ENCODE results near the gene BAK1.

Gene BAK1

DNA sequence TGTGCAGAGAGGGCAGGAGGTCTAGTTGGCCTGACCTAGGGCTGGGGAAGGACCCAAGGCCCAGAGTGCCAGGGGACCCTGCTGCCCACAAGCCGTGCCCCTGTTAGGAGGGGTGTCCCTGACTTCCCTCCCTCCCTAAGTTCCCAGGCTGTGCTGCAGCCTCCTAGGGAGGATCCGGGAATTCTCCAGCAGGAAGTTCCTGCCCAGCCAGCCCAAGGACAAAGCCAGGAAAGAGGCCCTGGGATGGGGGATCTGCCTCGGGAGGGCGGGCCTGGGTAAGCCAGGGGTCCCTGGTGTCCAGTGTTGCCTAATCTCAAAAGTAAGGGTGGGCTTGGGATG is 9.3 kb upstream of the BAK1 start:
- Histone ChIP-seq H2AK5ac (ENCODE audit: low read depth, low read length) (peak overlapping the region; percentile 64), H4K91ac (ENCODE audit: low read depth, low read length, poor library complexity) (no peak overlapping the region), H4K8ac (ENCODE audit: low read depth, low read length) (no peak overlapping the region), H3K27me3 (ENCODE audit: control insufficient read depth in 3 of 3, insufficient read depth in 3 of 3, low read depth in 1 of 3, low read length in 3 of 3) (peaks cover 2 to 11% (median 7%) of the 10 kb centered on the region in 3 experiments), H3K9ac (ENCODE audit: low read depth, low read length, poor library complexity) (no peak overlapping the region), H3K79me1 (ENCODE audit: low read depth, low read length) (no peaks in the 10 kb centered on the region), H3K4ac (ENCODE audit: low read length) (no peak overlapping the region), H2AFZ (ENCODE audit: low read length) (peak overlapping the region; percentile 72), H3K4me3 (ENCODE audit: low read length in 2 of 2) (no peak overlapping the region), H3K9me3 (replicated peaks in 1 of 2; ENCODE audit: control insufficient read depth in 2 of 2, insufficient read depth in 1 of 2, low read depth in 1 of 2, low read length in 2 of 2) (no peaks in the 10 kb centered on the region), H2BK15ac (ENCODE audit: low read length) (peak overlapping the region; percentile 84), H3K23ac (ENCODE audit: low read depth, low read length, poor library complexity) (no peak overlapping the region), H2BK120ac (ENCODE audit: low read depth, low read length) (no peak overlapping the region), H3K4me1 (ENCODE audit: control insufficient read depth in 2 of 2, insufficient read depth in 1 of 2, low read depth in 1 of 2, low read length in 2 of 2) (peaks cover 4 to 13% of the 10 kb centered on the region in 2 donors), H3K36me3 (replicated peaks in 1 of 2; ENCODE audit: control insufficient read depth in 2 of 2, insufficient read depth in 2 of 2, low read length in 2 of 2) (no peaks in the 10 kb centered on the region), H3K27ac (replicated peaks; ENCODE audit: low read length) (no peak overlapping the region), H2BK12ac (ENCODE audit: low read length) (no peak overlapping the region), H3K18ac (ENCODE audit: low read length) (no peak overlapping the region), H2BK5ac (ENCODE audit: low read length) (no peak overlapping the region), H3K14ac (ENCODE audit: low read length) (no peak overlapping the region), H3K4me2 (ENCODE audit: insufficient read depth, low read length, poor library complexity, severe bottlenecking) (no peak overlapping the region)
- no CpG with 5 or more reads among the region's 4 CpGs for WGBS, 2 donors (ENCODE audit: extremely low coverage in 2 of 2, insufficient read length in 2 of 2, insufficient replicate concordance in 1 of 2)
- DNase-seq (ENCODE audit: low spot score), result no peak

DNA sequence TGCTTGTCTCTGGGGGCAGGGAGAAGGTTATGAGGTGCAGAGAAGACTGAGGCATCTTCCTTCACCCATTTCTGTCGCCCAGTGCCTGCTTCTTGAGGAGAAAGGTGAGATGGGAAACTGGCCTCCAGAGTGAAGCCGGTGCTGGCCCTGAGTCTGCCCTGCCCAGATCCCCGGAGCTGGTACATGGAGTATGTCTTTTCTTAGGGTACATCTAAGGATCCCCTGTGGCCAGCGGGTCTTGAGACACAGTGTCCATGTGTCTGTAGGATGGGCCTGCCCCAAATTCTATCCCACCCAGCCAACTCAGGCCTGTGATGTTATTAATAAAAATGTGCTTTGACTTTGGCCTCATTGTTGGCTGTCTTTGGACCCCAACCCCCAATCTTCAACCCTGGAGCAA is 8.8 kb upstream of the BAK1 start:
- H3K4me3 ChIP-seq (ENCODE audit: low read length in 2 of 2), result no peak overlapping the region
- peaks cover 4 to 13% of the 10 kb centered on the region in 2 donors for H3K4me1 ChIP-seq (ENCODE audit: control insufficient read depth in 2 of 2, insufficient read depth in 1 of 2, low read depth in 1 of 2, low read length in 2 of 2)
- peaks cover 2 to 12% (median 7%) of the 10 kb centered on the region in 3 experiments for H3K27me3 ChIP-seq (ENCODE audit: control insufficient read depth in 3 of 3, insufficient read depth in 3 of 3, low read depth in 1 of 3, low read length in 3 of 3)
- H2AK5ac ChIP-seq (ENCODE audit: low read depth, low read length), result peak overlapping the region; percentile 64
- H3K36me3 ChIP-seq (replicated peaks in 1 of 2; ENCODE audit: control insufficient read depth in 2 of 2, insufficient read depth in 2 of 2, low read length in 2 of 2), result no peaks in the 10 kb centered on the region
- H4K91ac ChIP-seq (ENCODE audit: low read depth, low read length, poor library complexity), result no peak overlapping the region
- no peak overlapping the region for H3K14ac ChIP-seq (ENCODE audit: low read length)
- no peak overlapping the region for H3K27ac ChIP-seq (replicated peaks; ENCODE audit: low read length)
- WGBS, 2 donors (ENCODE audit: extremely low coverage in 2 of 2, insufficient read length in 2 of 2, insufficient replicate concordance in 1 of 2), result no CpG with 5 or more reads among the region's 4 CpGs
- no peak overlapping the region for H3K9ac ChIP-seq (ENCODE audit: low read depth, low read length, poor library complexity)
- DNase-seq (ENCODE audit: low spot score), result no peak
- H2BK5ac ChIP-seq (ENCODE audit: low read length), result no peak overlapping the region
- H2AFZ ChIP-seq (ENCODE audit: low read length), result no peak overlapping the region
- H3K4ac ChIP-seq (ENCODE audit: low read length), result no peak overlapping the region
- no peak overlapping the region for H3K4me2 ChIP-seq (ENCODE audit: insufficient read depth, low read length, poor library complexity, severe bottlenecking)
- no peak overlapping the region for H4K8ac ChIP-seq (ENCODE audit: low read depth, low read length)
- H2BK12ac ChIP-seq (ENCODE audit: low read length), result no peak overlapping the region
- H3K79me1 ChIP-seq (ENCODE audit: low read depth, low read length), result no peaks in the 10 kb centered on the region
- H2BK15ac ChIP-seq (ENCODE audit: low read length), result no peak overlapping the region
- no peaks in the 10 kb centered on the region for H3K9me3 ChIP-seq (replicated peaks in 1 of 2; ENCODE audit: control insufficient read depth in 2 of 2, insufficient read depth in 1 of 2, low read depth in 1 of 2, low read length in 2 of 2)
- H2BK120ac ChIP-seq (ENCODE audit: low read depth, low read length), result no peak overlapping the region
- H3K23ac ChIP-seq (ENCODE audit: low read depth, low read length, poor library complexity), result no peak overlapping the region
- H3K18ac ChIP-seq (ENCODE audit: low read length), result no peak overlapping the region

DNA sequence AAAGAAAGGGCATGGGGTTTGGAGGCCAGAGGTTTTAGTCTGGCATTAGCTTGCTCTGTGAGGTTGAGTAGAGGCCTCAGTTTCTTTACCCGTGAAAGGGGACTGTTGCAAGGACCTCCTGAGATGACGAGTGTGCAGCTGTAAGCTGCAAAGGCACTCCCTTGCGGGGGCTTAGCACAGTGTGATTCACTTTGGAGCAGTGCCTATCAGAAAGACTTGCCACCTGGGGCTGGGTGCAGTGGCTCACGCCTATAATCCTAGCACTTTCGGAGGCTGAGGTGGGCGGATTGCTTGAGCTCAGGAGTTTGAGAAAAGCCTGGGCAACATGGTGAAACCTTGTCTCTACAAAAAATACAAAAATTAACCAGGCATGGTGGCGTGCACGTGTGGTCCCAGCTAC is 7.5 kb upstream of the BAK1 start:
- Histone ChIP-seq H3K23ac (ENCODE audit: low read depth, low read length, poor library complexity) (no peak overlapping the region), H2BK12ac (ENCODE audit: low read length) (no peak overlapping the region), H3K27me3 (ENCODE audit: control insufficient read depth in 3 of 3, insufficient read depth in 3 of 3, low read depth in 1 of 3, low read length in 3 of 3) (peaks cover 1 to 12% (median 2%) of the 10 kb centered on the region in 3 experiments), H3K9ac (ENCODE audit: low read depth, low read length, poor library complexity) (no peak overlapping the region), H4K91ac (ENCODE audit: low read depth, low read length, poor library complexity) (no peak overlapping the region), H3K79me1 (ENCODE audit: low read depth, low read length) (no peaks in the 10 kb centered on the region), H3K4me2 (ENCODE audit: insufficient read depth, low read length, poor library complexity, severe bottlenecking) (no peak overlapping the region), H2BK15ac (ENCODE audit: low read length) (no peak overlapping the region), H2BK5ac (ENCODE audit: low read length) (no peak overlapping the region), H3K18ac (ENCODE audit: low read length) (no peak overlapping the region), H3K36me3 (replicated peaks in 1 of 2; ENCODE audit: control insufficient read depth in 2 of 2, insufficient read depth in 2 of 2, low read length in 2 of 2) (no peaks in the 10 kb centered on the region), H4K8ac (ENCODE audit: low read depth, low read length) (no peak overlapping the region), H3K4ac (ENCODE audit: low read length) (no peak overlapping the region), H2AFZ (ENCODE audit: low read length) (no peak overlapping the region), H3K4me3 (ENCODE audit: low read length in 2 of 2) (no peak overlapping the region), H2BK120ac (ENCODE audit: low read depth, low read length) (no peak overlapping the region), H3K27ac (replicated peaks; ENCODE audit: low read length) (no peak overlapping the region), H3K9me3 (replicated peaks in 1 of 2; ENCODE audit: control insufficient read depth in 2 of 2, insufficient read depth in 1 of 2, low read depth in 1 of 2, low read length in 2 of 2) (no peaks in the 10 kb centered on the region), H3K4me1 (ENCODE audit: control insufficient read depth in 2 of 2, insufficient read depth in 1 of 2, low read depth in 1 of 2, low read length in 2 of 2) (peaks cover 2 to 13% of the 10 kb centered on the region in 2 donors), H2AK5ac (ENCODE audit: low read depth, low read length) (no peak overlapping the region), H3K14ac (ENCODE audit: low read length) (no peak overlapping the region)
- no peak for DNase-seq (ENCODE audit: low spot score)
- WGBS, 2 donors (ENCODE audit: extremely low coverage in 2 of 2, insufficient read length in 2 of 2, insufficient replicate concordance in 1 of 2), result no CpG with 5 or more reads among the region's 8 CpGs

DNA sequence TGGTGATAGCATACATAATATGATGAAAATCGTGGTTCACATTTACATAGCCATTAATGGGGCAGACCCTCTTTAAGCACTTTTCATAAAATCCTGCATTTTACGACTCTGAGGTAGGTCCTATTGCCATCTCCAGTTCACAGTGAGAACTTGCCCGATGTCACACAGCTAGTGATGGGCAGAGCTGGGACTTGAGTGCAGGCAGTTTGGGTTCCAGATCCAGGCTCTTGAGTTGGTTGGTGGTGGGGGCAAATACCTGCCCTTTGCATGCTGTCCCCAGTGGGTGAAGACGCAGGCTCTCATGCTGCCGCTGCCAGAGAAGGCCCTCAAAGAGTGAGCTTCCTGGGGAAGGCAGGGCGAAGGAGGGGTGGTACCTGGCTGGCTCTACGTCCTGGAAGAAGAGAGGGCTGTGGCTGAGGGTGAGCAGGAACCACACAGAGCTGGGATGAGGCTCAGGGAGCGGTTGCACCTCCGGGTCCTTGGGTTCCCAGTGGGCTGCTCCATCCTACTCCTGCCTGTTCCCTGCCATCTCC is 6.1 kb upstream of the BAK1 start:
- Histone ChIP-seq H2AK5ac (ENCODE audit: low read depth, low read length) (peak overlapping the region; percentile 83), H3K4me1 (ENCODE audit: control insufficient read depth in 2 of 2, insufficient read depth in 1 of 2, low read depth in 1 of 2, low read length in 2 of 2) (peaks cover 2 to 13% of the 10 kb centered on the region in 2 donors), H3K18ac (ENCODE audit: low read length) (peak overlapping the region; percentile 11), H2BK120ac (ENCODE audit: low read depth, low read length) (no peak overlapping the region), H3K23ac (ENCODE audit: low read depth, low read length, poor library complexity) (no peak overlapping the region), H3K27me3 (ENCODE audit: control insufficient read depth in 3 of 3, insufficient read depth in 3 of 3, low read depth in 1 of 3, low read length in 3 of 3) (peaks cover 1 to 8% (median 2%) of the 10 kb centered on the region in 3 experiments), H3K4me3 (ENCODE audit: low read length in 2 of 2) (no peak overlapping the region), H2BK5ac (ENCODE audit: low read length) (no peak overlapping the region), H3K9me3 (replicated peaks in 1 of 2; ENCODE audit: control insufficient read depth in 2 of 2, insufficient read depth in 1 of 2, low read depth in 1 of 2, low read length in 2 of 2) (no peaks in the 10 kb centered on the region), H4K8ac (ENCODE audit: low read depth, low read length) (no peak overlapping the region), H3K4me2 (ENCODE audit: insufficient read depth, low read length, poor library complexity, severe bottlenecking) (no peak overlapping the region), H3K9ac (ENCODE audit: low read depth, low read length, poor library complexity) (no peak overlapping the region), H3K14ac (ENCODE audit: low read length) (peak overlapping the region; percentile 17), H4K91ac (ENCODE audit: low read depth, low read length, poor library complexity) (no peak overlapping the region), H2AFZ (ENCODE audit: low read length) (peak overlapping the region; percentile 88), H2BK12ac (ENCODE audit: low read length) (peak overlapping the region; percentile 50), H3K79me1 (ENCODE audit: low read depth, low read length) (no peaks in the 10 kb centered on the region), H3K36me3 (replicated peaks in 1 of 2; ENCODE audit: control insufficient read depth in 2 of 2, insufficient read depth in 2 of 2, low read length in 2 of 2) (no peaks in the 10 kb centered on the region), H3K4ac (ENCODE audit: low read length) (no peak overlapping the region), H3K27ac (replicated peaks; ENCODE audit: low read length) (no peak overlapping the region), H2BK15ac (ENCODE audit: low read length) (peak overlapping the region; percentile 81)
- no CpG with 5 or more reads among the region's 9 CpGs for WGBS, 2 donors (ENCODE audit: extremely low coverage in 2 of 2, insufficient read length in 2 of 2, insufficient replicate concordance in 1 of 2)
- no peak for DNase-seq (ENCODE audit: low spot score)
